B cell (primary cell): Measurements from ENCODE around the gene EDA2R. TPM values are rescaled to one million over a fixed set of nuclear protein-coding genes. Genes with fewer than 3 reads are reported as not detected.

ENCODE experiments used
- ATAC-seq: fragments of 200-7000 bp; cut with Tn5 transposase; one replicate; pipeline ENCODE4 v1.10.0; 2021; ENCODE audit warnings: low read depth, mild to moderate bottlenecking, moderate number of reproducible peaks, moderate library complexity
- CTCF ChIA-PET: fragments of 350-600 bp; sonication (Branson Sonifier 250); formaldehyde crosslinking; loops from one replicate; lab custom pipeline; 2021; ENCODE audit warnings: antibody characterized with exemption, inconsistent platforms; lab: Charles Lee
- POLR2A ChIA-PET: fragments of 350-600 bp; sonication (Branson Sonifier 250); formaldehyde crosslinking; loops from one replicate; lab custom pipeline; 2021; ENCODE audit warnings: antibody characterized with exemption; lab: Charles Lee
- DNase-seq: peaks from one replicate; pipeline ENCODE4 v3.0.0; 2013
- H2AFZ ChIP-seq: 2 replicates; pipeline ENCODE4 v1.6.1; 2012; ENCODE audit warnings: mild to moderate bottlenecking, low read depth, low read length; ENCODE audit not compliant: insufficient read depth, poor library complexity, severe bottlenecking
- H3K27ac ChIP-seq, 2 donors: 1 replicate in 1 of 2; 2 replicates in 1 of 2; pipeline ENCODE4 v1.5.1; 2012 to 2013; ENCODE audit warnings: low read length in 2 of 2, mild to moderate bottlenecking in 2 of 2, moderate library complexity in 1 of 2
- H3K27me3 ChIP-seq, 4 experiments: fragments of 200-600 bp in 1 of 4; sonication (generic) in 1 of 4; replicated peaks in 1 of 4; 1 replicate in 2 of 4; 2 replicates in 2 of 4; pipeline versions ENCODE4 v1.6.1 to v1.7.0; 2013 to 2016; ENCODE audit warnings: low read length in 3 of 4, mild to moderate bottlenecking in 2 of 4, mixed read lengths in 1 of 4, moderate library complexity in 1 of 4; ENCODE audit not compliant: insufficient read depth in 4 of 4, control insufficient read depth in 3 of 4; ENCODE audit errors: control extremely low read depth in 1 of 4
- H3K36me3 ChIP-seq, 2 experiments: replicated peaks in 1 of 2; 1 replicate in 1 of 2; 2 replicates in 1 of 2; pipeline versions ENCODE4 v1.6.1 to v1.7.1; 2013; ENCODE audit warnings: low read length in 1 of 2; ENCODE audit not compliant: insufficient read depth in 2 of 2, control insufficient read depth in 1 of 2; ENCODE audit errors: control extremely low read depth in 1 of 2, extremely low read depth in 1 of 2
- H3K4me1 ChIP-seq, 2 donors: fragments of 200-600 bp in 1 of 2; sonication (generic) in 1 of 2; 1 replicate in 1 of 2; 2 replicates in 1 of 2; pipeline versions ENCODE4 v1.5.1 to v1.6.1; 2013 to 2017; ENCODE audit warnings: low read length in 2 of 2; ENCODE audit not compliant: control insufficient read depth in 2 of 2, insufficient read depth in 2 of 2
- H3K4me2 ChIP-seq: replicated peaks from 2 replicates; pipeline ENCODE3; 2012; ENCODE audit warnings: mild to moderate bottlenecking, low read depth, low read length; ENCODE audit not compliant: poor library complexity, severe bottlenecking
- H3K4me3 ChIP-seq, 5 experiments: fragments of 200-600 bp in 1 of 5; sonication (generic) in 1 of 5; 1 replicate in 3 of 5; 2 replicates in 2 of 5; pipeline versions ENCODE4 v1.5.1 to v1.7.0; 2011 to 2016; ENCODE audit warnings: low read length in 4 of 5, mild to moderate bottlenecking in 4 of 5, low read depth in 2 of 5, control low read depth in 1 of 5, moderate library complexity in 1 of 5; ENCODE audit not compliant: insufficient read depth in 1 of 5; ENCODE audit errors: control extremely low read depth in 1 of 5, extremely low read depth in 1 of 5
- H3K79me2 ChIP-seq: fragments of 200-600 bp; sonication (generic); one replicate; pipeline ENCODE4 v1.6.0; 2016; ENCODE audit warnings: low read length; ENCODE audit not compliant: control insufficient read depth, insufficient read depth
- H3K9ac ChIP-seq: fragments of 200-600 bp; sonication (generic); 2 replicates; pipeline ENCODE4 v1.6.1; 2017; ENCODE audit warnings: mild to moderate bottlenecking, low read length, moderate library complexity
- H3K9me3 ChIP-seq, 3 donors: one replicate each; pipeline versions ENCODE4 v1.6.1 to v1.7.1; 2013; ENCODE audit warnings: low read length in 2 of 3; ENCODE audit not compliant: control insufficient read depth in 2 of 3, insufficient read depth in 1 of 3; ENCODE audit errors: control extremely low read depth in 1 of 3
- H4K20me1 ChIP-seq: 2 replicates; pipeline ENCODE4 v1.6.0; 2012; ENCODE audit warnings: mild to moderate bottlenecking, low read length; ENCODE audit not compliant: insufficient read depth, control insufficient read depth, poor library complexity, severe bottlenecking
- H3K27ac Mint-ChIP-seq: one replicate; pipeline ENCODE4 v1.8.0; 2021; ENCODE audit warnings: mixed read lengths
- H3K27me3 Mint-ChIP-seq: one replicate; pipeline ENCODE4 v1.8.0; 2021; ENCODE audit warnings: mixed read lengths
- H3K4me1 Mint-ChIP-seq: one replicate; pipeline ENCODE4 v1.8.0; 2021; ENCODE audit warnings: mixed read lengths
- H3K4me3 Mint-ChIP-seq: one replicate; pipeline ENCODE4 v1.8.0; 2021; ENCODE audit warnings: mixed read lengths
- H3K9me3 Mint-ChIP-seq: one replicate; pipeline ENCODE4 v1.8.0; 2022; ENCODE audit warnings: mixed read lengths; ENCODE audit not compliant: insufficient read depth
- EZH2 ChIP-seq: IDR thresholded peaks from 2 replicates; pipeline ENCODE4 v1.6.1; 2012; ENCODE audit warnings: borderline replicate concordance, low read depth, mild to moderate bottlenecking, moderate library complexity, low read length; ENCODE audit not compliant: insufficient read depth, poor library complexity, severe bottlenecking
- WGBS: methylation state at CpG from one replicate; pipeline ENCODE4 v1.1.5; 2013; ENCODE audit warnings: missing lambda C conversion rate; ENCODE audit not compliant: insufficient coverage; 5-methylcytosine and 5-hydroxymethylcytosine counted together
- intact Hi-C: fragments of 100-400 bp; cut with micrococcal nuclease; formaldehyde crosslinking; loops from one replicate; pipeline ENCODE4 v1.10.0; 2022
- polyA plus RNA-seq: library from polyadenylated mRNA; depleted of rRNA; stranded (reverse); fragments of >200 nt; gene quantifications from 2 replicates; pipeline ENCODE4 v1.2.3, GENCODE V29; 2012
- total RNA-seq, 2 donors: library from RNA; stranded (reverse); fragments of 120-200 nt in 1 of 2; gene quantifications; 1 replicate in 1 of 2; 2 replicates in 1 of 2; pipeline versions ENCODE4 v1.2.3 to v1.2.4, GENCODE V29; 2013 to 2022
- TF ChIP-seq, protein P1 (sequence below): fragments of 200-600 bp; IDR thresholded peaks from one replicate; pipeline ENCODE4 v1.8.0; 2022; ENCODE audit warnings: antibody characterized with exemption, mild to moderate bottlenecking

Gene EDA2R
- total and polyA plus RNA-seq, 2 donors (not counting 1 experiment from before 2014, with no cell fraction given) = 0.25 to 0.49 TPM

- H3K4me2 ChIP-seq = no peak overlapping the region
- H3K27ac ChIP-seq = no peak overlapping the region
- no peak for DNase-seq
- intact Hi-C loops = no loop called here
- ChIA-PET CTCF (no interaction called here), POLR2A (no interaction called here)
- no peaks in the 10 kb centered on the region for H3K36me3 ChIP-seq
- no peak overlapping the region for H3K9ac ChIP-seq
- Mint-ChIP-seq H3K27ac (no peak overlapping the region), H3K9me3 (no peaks in the 10 kb centered on the region), H3K27me3 (no peaks in the 10 kb centered on the region), H3K4me3 (no peak overlapping the region), H3K4me1 (no peaks in the 10 kb centered on the region)
- no peak for TF ChIP-seq EZH2
- TF ChIP-seq, protein P1, sequence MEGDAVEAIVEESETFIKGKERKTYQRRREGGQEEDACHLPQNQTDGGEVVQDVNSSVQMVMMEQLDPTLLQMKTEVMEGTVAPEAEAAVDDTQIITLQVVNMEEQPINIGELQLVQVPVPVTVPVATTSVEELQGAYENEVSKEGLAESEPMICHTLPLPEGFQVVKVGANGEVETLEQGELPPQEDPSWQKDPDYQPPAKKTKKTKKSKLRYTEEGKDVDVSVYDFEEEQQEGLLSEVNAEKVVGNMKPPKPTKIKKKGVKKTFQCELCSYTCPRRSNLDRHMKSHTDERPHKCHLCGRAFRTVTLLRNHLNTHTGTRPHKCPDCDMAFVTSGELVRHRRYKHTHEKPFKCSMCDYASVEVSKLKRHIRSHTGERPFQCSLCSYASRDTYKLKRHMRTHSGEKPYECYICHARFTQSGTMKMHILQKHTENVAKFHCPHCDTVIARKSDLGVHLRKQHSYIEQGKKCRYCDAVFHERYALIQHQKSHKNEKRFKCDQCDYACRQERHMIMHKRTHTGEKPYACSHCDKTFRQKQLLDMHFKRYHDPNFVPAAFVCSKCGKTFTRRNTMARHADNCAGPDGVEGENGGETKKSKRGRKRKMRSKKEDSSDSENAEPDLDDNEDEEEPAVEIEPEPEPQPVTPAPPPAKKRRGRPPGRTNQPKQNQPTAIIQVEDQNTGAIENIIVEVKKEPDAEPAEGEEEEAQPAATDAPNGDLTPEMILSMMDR = no peak
- no peaks in the 10 kb centered on the region for H4K20me1 ChIP-seq
- H3K27me3 ChIP-seq = no peaks in the 10 kb centered on the region
- no peak overlapping the region for H3K4me3 ChIP-seq
- ATAC-seq = no peak
- H3K9me3 ChIP-seq = no peaks in the 10 kb centered on the region
- WGBS = no CpG with 5 or more reads among the region's 1 CpG
- no peak overlapping the region for H2AFZ ChIP-seq
- H3K79me2 ChIP-seq = no peaks in the 10 kb centered on the region
- no peaks in the 10 kb centered on the region for H3K4me1 ChIP-seq
Observed at GRCh38 chrX:66675541-66675940, 36.7 kb upstream of the EDA2R start.

DNA sequence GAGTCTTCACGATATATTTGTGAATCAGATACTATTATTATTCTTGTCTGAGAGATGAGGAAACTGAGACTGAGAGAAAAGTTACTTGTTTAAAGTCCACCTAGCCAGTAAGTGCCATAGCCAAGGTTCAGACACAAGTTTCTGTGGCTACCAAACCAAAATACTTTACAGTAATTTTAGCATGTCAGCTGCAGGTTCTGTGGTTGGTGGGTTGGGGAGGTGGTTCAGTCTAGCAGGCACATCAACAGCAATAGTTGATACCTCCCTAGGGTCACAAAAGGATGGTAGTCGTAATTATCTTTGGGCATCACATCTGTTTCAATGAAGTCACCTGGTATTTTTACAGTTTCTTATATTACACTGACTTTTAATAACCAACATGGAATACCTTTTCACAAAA is 35.6 kb upstream of the EDA2R start:
- no peak for ATAC-seq
- H2AFZ ChIP-seq = no peak overlapping the region
- Mint-ChIP-seq H3K27me3 (no peaks in the 10 kb centered on the region), H3K9me3 (no peaks in the 10 kb centered on the region), H3K27ac (no peak overlapping the region), H3K4me1 (no peaks in the 10 kb centered on the region), H3K4me3 (no peak overlapping the region)
- TF ChIP-seq, protein P1 = no peak
- TF ChIP-seq EZH2 = no peak
- no peak for DNase-seq
- CTCF ChIA-PET = no interaction called here
- H3K36me3 ChIP-seq = no peaks in the 10 kb centered on the region
- no peak overlapping the region for H3K4me3 ChIP-seq
- POLR2A ChIA-PET = no interaction called here
- no peaks in the 10 kb centered on the region for H3K4me1 ChIP-seq
- H3K9ac ChIP-seq = no peak overlapping the region
- intact Hi-C loops = no loop called here
- no CpG with 5 or more reads among the region's 2 CpGs for WGBS
- no peaks in the 10 kb centered on the region for H4K20me1 ChIP-seq
- no peak overlapping the region for H3K4me2 ChIP-seq
- H3K27me3 ChIP-seq = no peaks in the 10 kb centered on the region
- H3K9me3 ChIP-seq = no peaks in the 10 kb centered on the region
- no peak overlapping the region for H3K27ac ChIP-seq
- H3K79me2 ChIP-seq = no peaks in the 10 kb centered on the region
